ENCODE measurements around the gene KCNQ1.

The KCNQ1 gene

GRCh38 chr11:2448661-2449547, 4.1 kb downstream of the KCNQ1 start:
- Mint-ChIP-seq H3K36me3 (no peaks in the 10 kb centered on the region), H3K27me3 (no peaks in the 10 kb centered on the region), H3K4me1 (peaks cover 20% of the 10 kb centered on the region), H3K9me3 (no peaks in the 10 kb centered on the region), H3K27ac (no peak overlapping the region), H3K4me3 (peak overlapping the region; percentile 70)
- DNase-seq (ENCODE audit: low spot score in 2 of 2) (no peak), ATAC-seq (ENCODE audit: low read depth) (no peak)

GRCh38 chr11:2449548-2450320, 4.9 kb downstream of the KCNQ1 start:
- peaks cover 20% of the 10 kb centered on the region for H3K4me1 Mint-ChIP-seq
- ATAC-seq (ENCODE audit: low read depth) (no peak), DNase-seq (ENCODE audit: low spot score in 2 of 2) (no peak)
- H3K27ac Mint-ChIP-seq, result no peak overlapping the region
- peaks cover 1% of the 10 kb centered on the region for H3K36me3 Mint-ChIP-seq
- peak overlapping the region; percentile 25 for H3K4me3 Mint-ChIP-seq
- H3K27me3 Mint-ChIP-seq, result no peaks in the 10 kb centered on the region
- H3K9me3 Mint-ChIP-seq, result no peaks in the 10 kb centered on the region

- Mint-ChIP-seq H3K36me3 (peaks cover 4% of the 10 kb centered on the region), H3K4me1 (peaks cover 18% of the 10 kb centered on the region), H3K27ac (no peak overlapping the region), H3K27me3 (no peaks in the 10 kb centered on the region), H3K9me3 (no peaks in the 10 kb centered on the region), H3K4me3 (no peak overlapping the region)
- DNase-seq (ENCODE audit: low spot score in 2 of 2), result no peak
- ATAC-seq (ENCODE audit: low read depth), result no peak
Observed at GRCh38 chr11:2450321-2451041, 5.7 kb downstream of the KCNQ1 start.

- Mint-ChIP-seq H3K27ac (no peak overlapping the region), H3K4me3 (no peak overlapping the region), H3K36me3 (peaks cover 7% of the 10 kb centered on the region), H3K4me1 (peaks cover 13% of the 10 kb centered on the region), H3K27me3 (no peaks in the 10 kb centered on the region), H3K9me3 (no peaks in the 10 kb centered on the region)
- ATAC-seq (ENCODE audit: low read depth) (no peak), DNase-seq (ENCODE audit: low spot score in 2 of 2) (no peak)
Observed at GRCh38 chr11:2451336-2451735, 6.5 kb downstream of the KCNQ1 start.

GRCh38 chr11:2451916-2452315, 7.1 kb downstream of the KCNQ1 start:
- H3K4me1 Mint-ChIP-seq, result peaks cover 12% of the 10 kb centered on the region
- peaks cover 7% of the 10 kb centered on the region for H3K36me3 Mint-ChIP-seq
- H3K9me3 Mint-ChIP-seq, result no peaks in the 10 kb centered on the region
- H3K27me3 Mint-ChIP-seq, result no peaks in the 10 kb centered on the region
- DNase-seq (ENCODE audit: low spot score in 2 of 2) (no peak), ATAC-seq (ENCODE audit: low read depth) (no peak)
- H3K4me3 Mint-ChIP-seq, result no peak overlapping the region
- no peak overlapping the region for H3K27ac Mint-ChIP-seq

GRCh38 chr11:2452321-2453012, 7.7 kb downstream of the KCNQ1 start:
- H3K27me3 Mint-ChIP-seq, result no peaks in the 10 kb centered on the region
- H3K9me3 Mint-ChIP-seq, result no peaks in the 10 kb centered on the region
- peaks cover 11% of the 10 kb centered on the region for H3K4me1 Mint-ChIP-seq
- DNase-seq (ENCODE audit: low spot score in 2 of 2) (no peak), ATAC-seq (ENCODE audit: low read depth) (no peak)
- no peak overlapping the region for H3K4me3 Mint-ChIP-seq
- H3K27ac Mint-ChIP-seq, result no peak overlapping the region
- peaks cover 9% of the 10 kb centered on the region for H3K36me3 Mint-ChIP-seq

- Mint-ChIP-seq H3K27ac (no peak overlapping the region), H3K27me3 (no peaks in the 10 kb centered on the region), H3K4me3 (no peak overlapping the region), H3K36me3 (peaks cover 9% of the 10 kb centered on the region), H3K4me1 (peaks cover 9% of the 10 kb centered on the region), H3K9me3 (no peaks in the 10 kb centered on the region)
- ATAC-seq (ENCODE audit: low read depth), result no peak
- no peak for DNase-seq (ENCODE audit: low spot score in 2 of 2)
Observed at GRCh38 chr11:2453436-2453835, 8.6 kb downstream of the KCNQ1 start.

- Mint-ChIP-seq H3K9me3 (no peaks in the 10 kb centered on the region), H3K27ac (peak overlapping the region; percentile 20), H3K27me3 (no peaks in the 10 kb centered on the region), H3K4me3 (no peak overlapping the region), H3K4me1 (peaks cover 44% of the 10 kb centered on the region), H3K36me3 (peaks cover 9% of the 10 kb centered on the region)
- ATAC-seq (ENCODE audit: low read depth) (no peak), DNase-seq (ENCODE audit: low spot score in 2 of 2) (no peak)
Observed at GRCh38 chr11:2458321-2458720, 13.5 kb downstream of the KCNQ1 start.

GRCh38 chr11:2459016-2459725, 14.4 kb downstream of the KCNQ1 start:
- peak overlapping the region; percentile 32 for H3K4me3 Mint-ChIP-seq
- no peak for DNase-seq (ENCODE audit: low spot score in 2 of 2)
- H3K27me3 Mint-ChIP-seq, result no peaks in the 10 kb centered on the region
- H3K4me1 Mint-ChIP-seq, result peaks cover 50% of the 10 kb centered on the region
- no peaks in the 10 kb centered on the region for H3K9me3 Mint-ChIP-seq
- peak overlapping the region; percentile 20 for H3K27ac Mint-ChIP-seq
- peaks cover 9% of the 10 kb centered on the region for H3K36me3 Mint-ChIP-seq
- peak; percentile 30 for ATAC-seq (ENCODE audit: low read depth)

GRCh38 chr11:2459796-2460531, 15.2 kb downstream of the KCNQ1 start:
- Mint-ChIP-seq H3K9me3 (no peaks in the 10 kb centered on the region), H3K27ac (peak overlapping the region; percentile 20), H3K4me3 (peak overlapping the region; percentile 21), H3K27me3 (no peaks in the 10 kb centered on the region), H3K36me3 (peaks cover 7% of the 10 kb centered on the region), H3K4me1 (peaks cover 57% of the 10 kb centered on the region)
- DNase-seq (ENCODE audit: low spot score in 2 of 2), result no peak
- peak; percentile 75 for ATAC-seq (ENCODE audit: low read depth)

GRCh38 chr11:2460540-2461252, 15.9 kb downstream of the KCNQ1 start:
- H3K36me3 Mint-ChIP-seq, result peaks cover 2% of the 10 kb centered on the region
- H3K4me3 Mint-ChIP-seq, result no peak overlapping the region
- peaks cover 57% of the 10 kb centered on the region for H3K4me1 Mint-ChIP-seq
- DNase-seq (ENCODE audit: low spot score in 2 of 2), result no peak
- no peaks in the 10 kb centered on the region for H3K9me3 Mint-ChIP-seq
- no peaks in the 10 kb centered on the region for H3K27me3 Mint-ChIP-seq
- no peak for ATAC-seq (ENCODE audit: low read depth)
- no peak overlapping the region for H3K27ac Mint-ChIP-seq

GRCh38 chr11:2461253-2461955, 16.6 kb downstream of the KCNQ1 start:
- ATAC-seq (ENCODE audit: low read depth), result no peak
- Mint-ChIP-seq H3K9me3 (no peaks in the 10 kb centered on the region), H3K27ac (peak overlapping the region; percentile 70), H3K4me1 (peaks cover 63% of the 10 kb centered on the region), H3K4me3 (no peak overlapping the region), H3K27me3 (no peaks in the 10 kb centered on the region), H3K36me3 (peaks cover 2% of the 10 kb centered on the region)
- DNase-seq (ENCODE audit: low spot score in 2 of 2), result no peak

All from memory B cell (primary cell).